HG02588 (cell line): Measurements from ENCODE around the gene PRKCA.
"Not testable (repeated sequence)": the region's sequence is repeated elsewhere in the genome, so short reads cannot be mapped to it uniquely, and the experiment has no call there.

Source experiments
- ATAC-seq: cut with Tn5 transposase; IDR thresholded peaks from one replicate; pipeline ENCODE4 v1.9.1; 2021; ENCODE audit warnings: mild to moderate bottlenecking, moderate library complexity; ENCODE audit not compliant: unreplicated experiment

PRKCA gene

DNA sequence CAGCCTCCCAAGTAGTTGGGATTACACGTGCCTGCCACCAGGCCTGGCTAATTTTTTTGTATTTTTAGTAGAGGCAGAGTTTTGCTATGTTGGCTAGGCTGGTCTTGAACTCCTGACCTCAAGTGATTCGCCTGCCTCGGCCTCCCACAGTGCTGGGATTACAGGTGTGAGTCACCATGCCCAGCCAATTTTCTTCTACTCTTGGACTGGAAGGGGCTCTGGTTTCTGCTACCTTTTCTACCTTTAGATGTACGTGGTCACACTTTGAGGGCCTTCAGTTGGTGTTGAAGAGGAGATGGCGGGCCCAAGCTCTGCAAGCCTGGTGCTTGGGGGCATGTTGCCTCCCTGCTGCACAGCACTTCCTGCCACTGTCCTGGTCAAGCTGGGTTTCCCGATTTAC lies 173.6 kb downstream of the PRKCA start:
- no peak for ATAC-seq

DNA sequence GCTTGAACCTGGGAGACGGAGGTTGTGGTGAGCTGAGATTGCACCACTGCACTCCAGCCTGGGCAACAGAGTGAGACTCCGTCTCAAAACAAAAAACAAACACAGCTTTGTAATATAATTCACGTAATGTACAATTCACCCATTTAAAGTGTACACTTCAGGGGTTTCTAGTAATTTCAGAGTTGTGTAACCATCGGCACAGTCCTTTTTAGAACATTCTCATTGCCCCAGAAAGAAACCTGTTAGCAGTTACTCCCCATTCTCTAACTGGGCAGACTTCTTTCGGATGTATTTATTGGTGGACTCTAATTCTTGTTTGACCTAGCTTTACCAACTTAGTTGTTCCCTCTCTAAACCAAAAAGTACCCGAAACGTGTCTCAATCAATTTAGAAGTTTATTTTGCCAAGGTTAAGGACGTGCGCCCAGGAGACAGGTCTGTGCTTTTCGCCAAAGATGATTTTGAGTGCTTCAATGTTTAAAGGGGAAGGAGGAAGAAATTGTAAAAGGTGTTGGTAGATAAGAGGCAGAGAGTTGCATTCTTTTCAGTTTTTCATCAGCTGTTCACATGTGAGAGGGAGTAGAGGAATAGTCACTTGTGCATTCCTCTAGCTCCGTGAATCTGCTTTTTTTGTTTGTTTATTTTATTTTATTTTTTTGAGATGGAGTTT lies 175.3 kb downstream of the PRKCA start:
- no peak for ATAC-seq

GRCh38 chr17:66479230-66479889 lies 176.9 kb downstream of the PRKCA start:
- ATAC-seq: not testable (repeated sequence)

- ATAC-seq: no peak
Measured at GRCh38 chr17:66480243-66480642, 177.8 kb downstream of the PRKCA start.

GRCh38 chr17:66480802-66481201 lies 178.4 kb downstream of the PRKCA start:
- ATAC-seq: no peak

GRCh38 chr17:66481271-66481670 lies 178.9 kb downstream of the PRKCA start:
- ATAC-seq: no peak

- no peak for ATAC-seq
Measured at GRCh38 chr17:66483906-66484305, 181.5 kb downstream of the PRKCA start.

DNA sequence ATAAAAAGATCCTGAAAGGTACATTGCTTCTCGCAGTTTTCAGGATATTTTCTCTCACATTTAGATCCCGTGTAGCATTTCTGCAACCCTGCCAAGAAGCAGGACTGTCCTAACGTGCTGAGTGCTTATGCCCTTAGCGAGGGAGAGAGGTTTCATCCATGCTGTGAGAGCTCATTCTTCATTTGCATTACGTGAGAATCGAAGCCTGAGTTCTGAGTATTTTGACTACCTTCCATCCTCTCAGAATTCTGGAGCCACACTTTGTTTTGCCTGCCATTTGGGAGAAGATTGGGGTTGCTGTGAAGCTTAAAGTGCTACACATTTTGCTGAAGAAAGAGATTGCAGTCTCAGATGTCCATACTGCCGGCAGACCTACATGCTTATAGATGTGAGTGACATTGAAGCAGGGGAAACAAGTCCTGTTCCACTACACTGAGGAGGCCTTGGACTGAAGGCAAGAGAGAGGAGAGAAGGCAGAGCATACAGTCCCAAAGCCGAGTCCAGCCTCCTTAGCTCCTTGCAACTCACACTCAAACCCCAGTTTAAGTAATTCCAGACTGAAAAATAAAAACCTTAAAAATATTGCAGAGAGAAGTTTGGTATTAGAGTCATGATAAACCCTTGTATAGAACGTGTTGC lies 183.0 kb downstream of the PRKCA start:
- no peak for ATAC-seq

- ATAC-seq: no peak
Measured at GRCh38 chr17:66487121-66487520, 184.7 kb downstream of the PRKCA start.

DNA sequence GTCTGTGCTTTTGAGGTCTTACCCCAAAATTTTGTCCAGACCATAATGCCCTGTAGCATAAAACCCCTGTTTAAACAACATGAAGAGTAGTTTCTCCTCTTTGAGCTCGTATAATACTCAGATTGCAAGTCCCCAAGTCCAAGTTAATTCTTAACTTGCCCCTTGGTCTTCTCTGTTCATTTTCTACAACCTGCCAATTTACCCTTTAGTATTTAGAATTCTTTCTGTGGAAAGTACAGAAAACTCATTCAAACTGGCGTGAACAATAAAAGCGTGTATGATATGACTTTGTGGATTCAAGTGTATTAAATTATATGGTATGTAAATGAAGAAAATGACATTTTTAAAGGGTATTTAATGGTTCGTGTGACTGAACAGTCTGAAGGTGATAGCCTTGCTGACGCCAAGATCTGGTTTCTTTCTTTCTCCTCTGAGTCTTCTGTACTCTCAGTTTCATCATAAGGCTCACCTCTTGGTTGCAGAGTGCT lies 185.6 kb downstream of the PRKCA start:
- ATAC-seq: no peak

DNA sequence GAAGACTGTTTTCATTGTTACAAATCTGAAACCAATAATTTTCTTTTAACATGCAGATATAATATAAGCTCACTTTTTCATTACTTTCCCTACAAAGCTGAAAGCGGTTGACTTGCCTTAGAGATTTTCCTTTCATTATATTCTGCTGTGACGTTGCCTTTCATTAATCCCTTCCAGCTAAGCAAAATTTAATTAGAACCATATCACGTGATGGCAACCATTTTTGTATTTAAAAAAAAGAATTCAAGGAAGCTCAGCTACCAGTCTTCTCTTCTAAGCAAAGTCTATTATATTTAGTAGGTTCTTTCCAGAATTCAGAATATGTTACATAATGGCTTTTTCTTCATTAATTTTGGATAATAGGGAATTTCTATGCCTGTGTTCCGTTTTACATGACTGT lies 186.5 kb downstream of the PRKCA start:
- ATAC-seq: no peak

DNA sequence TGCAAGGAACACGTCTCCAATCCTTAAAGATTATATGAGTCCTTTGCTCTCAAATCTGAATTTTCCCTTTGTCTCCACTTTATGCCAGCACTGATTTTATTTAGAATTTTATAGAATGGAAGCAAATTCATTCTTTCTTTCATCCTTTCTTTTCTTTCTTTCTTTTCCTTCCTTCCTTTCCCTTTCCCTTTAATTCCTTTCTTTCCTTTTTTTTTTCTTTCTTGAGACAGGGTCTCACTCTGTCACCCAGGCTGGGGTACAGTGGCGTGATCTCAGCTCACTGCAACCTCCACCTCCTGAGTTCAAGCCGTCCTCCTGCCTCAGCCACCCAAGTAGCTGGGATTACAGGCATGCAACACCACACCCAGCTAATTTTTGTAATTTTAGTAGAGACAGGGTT lies 187.2 kb downstream of the PRKCA start:
- not testable (repeated sequence) for ATAC-seq

- no peak for ATAC-seq
Measured at GRCh38 chr17:66491213-66491612, 188.8 kb downstream of the PRKCA start.

GRCh38 chr17:66491665-66492064 lies 189.3 kb downstream of the PRKCA start:
- ATAC-seq: no peak

- no peak for ATAC-seq
Measured at GRCh38 chr17:66492080-66492479, 189.7 kb downstream of the PRKCA start.

GRCh38 chr17:66492561-66493005 lies 190.2 kb downstream of the PRKCA start:
- ATAC-seq: no peak

DNA sequence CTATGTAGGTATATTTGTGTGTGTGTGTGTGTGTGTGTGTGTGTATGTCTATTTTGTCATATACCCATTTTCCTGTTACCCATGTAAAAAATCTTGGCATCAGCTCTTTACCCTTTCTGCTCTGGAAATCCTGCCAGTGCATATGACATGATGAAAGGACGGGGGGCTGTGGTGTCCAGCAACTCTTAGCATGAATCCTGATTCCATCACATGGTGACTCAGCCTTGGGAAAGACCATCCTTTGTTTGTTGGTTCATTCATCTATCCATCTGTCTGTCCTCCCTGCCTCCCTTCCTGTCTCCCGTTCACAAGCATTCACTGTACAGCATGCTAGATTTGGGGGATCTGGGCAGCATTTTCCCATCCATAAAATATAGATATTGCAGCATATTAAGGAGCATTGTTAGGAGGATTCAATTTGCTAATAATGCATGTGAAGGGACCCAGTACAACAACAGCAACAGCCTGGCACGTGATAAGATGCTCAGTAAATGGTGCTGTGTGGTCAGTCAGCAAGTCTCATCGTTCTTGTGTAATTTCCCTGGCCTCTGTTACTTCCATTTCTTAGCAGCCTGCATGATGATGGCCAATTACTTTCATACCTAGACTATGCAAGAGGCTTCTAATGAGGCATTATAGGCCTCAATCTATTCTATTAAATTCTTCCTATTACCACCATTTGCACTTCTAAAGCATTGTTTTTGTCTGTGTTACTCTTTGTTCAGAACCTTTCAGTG lies 191.0 kb downstream of the PRKCA start:
- no peak for ATAC-seq

DNA sequence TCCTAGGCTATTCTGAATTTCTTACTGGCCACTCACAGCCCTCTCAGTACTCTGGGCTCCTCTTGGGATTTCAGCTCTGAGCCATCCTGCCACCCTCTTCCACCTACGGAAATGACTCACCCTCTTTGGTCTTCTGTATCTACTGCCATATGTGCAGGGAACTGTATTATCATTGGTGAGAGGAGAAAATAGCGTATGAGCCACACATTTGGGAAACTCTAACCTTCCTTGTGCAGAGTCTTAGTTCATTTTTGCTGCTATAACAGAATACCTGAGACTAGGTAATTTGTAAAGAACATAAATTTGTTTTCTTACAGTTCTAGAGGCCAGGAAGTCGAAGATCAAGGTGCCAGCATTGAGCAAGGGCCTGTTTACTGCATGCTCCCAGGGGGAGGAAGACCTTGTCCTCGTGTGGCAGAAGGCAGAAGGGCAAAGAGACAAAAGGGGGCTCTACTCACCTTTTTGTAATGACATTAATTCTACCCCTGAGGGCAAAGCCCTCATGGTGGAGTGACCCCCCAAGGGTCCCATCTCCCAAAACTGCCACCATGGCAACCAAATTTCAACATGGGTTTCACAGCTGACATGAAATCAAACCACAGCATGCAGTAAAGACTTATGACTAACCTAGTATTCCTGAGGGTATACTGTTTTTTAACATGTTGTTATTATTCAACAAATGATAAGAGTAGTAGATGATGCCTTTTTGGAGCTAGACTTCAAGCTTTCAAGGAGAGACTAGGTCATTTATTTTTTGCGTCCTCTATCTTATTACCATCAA lies 191.8 kb downstream of the PRKCA start:
- ATAC-seq: no peak

DNA sequence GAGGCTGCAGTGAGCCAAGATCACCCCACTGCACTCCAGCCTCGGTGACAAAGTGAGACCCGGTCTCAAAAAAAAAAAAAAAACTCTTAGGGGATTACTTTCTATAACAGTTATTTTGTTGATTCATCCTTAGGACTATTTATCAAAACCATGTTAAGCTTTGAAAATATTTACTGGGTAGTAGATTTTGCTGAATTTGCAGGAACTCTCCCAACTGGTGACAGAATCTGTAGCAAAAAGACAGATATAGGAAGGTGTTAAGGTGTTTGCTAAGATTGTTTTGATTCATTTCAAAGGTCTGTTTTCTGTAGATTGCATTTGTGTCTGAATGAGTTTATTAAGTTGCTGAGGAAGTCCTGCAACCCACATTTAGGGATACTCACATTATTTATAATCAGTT lies 192.6 kb downstream of the PRKCA start:
- ATAC-seq: no peak

- ATAC-seq: no peak
Measured at GRCh38 chr17:66496306-66496705, 193.9 kb downstream of the PRKCA start.

DNA sequence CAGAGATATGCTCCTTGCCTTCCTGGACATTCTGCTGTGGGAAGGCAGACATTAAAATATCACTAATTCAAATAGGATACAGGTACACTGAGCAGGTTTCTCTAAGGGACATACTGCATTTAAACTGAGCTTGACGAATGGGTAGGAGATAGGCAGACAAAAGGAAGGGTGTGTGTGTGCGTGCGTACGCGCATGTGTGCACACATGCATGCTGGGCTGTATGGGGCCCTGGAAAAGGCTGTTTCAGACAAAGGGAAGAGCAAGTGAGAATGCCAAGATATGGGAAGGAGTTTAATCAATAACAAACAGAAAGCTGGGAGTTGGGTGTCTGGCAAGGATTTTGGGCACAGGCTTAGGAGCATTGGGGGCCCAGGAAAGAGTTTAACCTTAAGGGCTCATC lies 196.2 kb downstream of the PRKCA start:
- no peak for ATAC-seq
